ENCODE measurements around the gene GBF1. TPM values are rescaled to one million over a fixed set of nuclear protein-coding genes. Genes with fewer than 3 reads are reported as not detected.

Gene GBF1
- total RNA-seq, 2 donors from 2014 or later = 53.1 to 59.1 TPM

- Histone ChIP-seq H3K4me3 (no peak overlapping the region), H3K27ac (no peak overlapping the region), H3K36me3 (no peaks in the 10 kb centered on the region), H3K27me3 (replicated peaks; ENCODE audit: insufficient read depth) (no peaks in the 10 kb centered on the region), H3K9me3 (no peaks in the 10 kb centered on the region), H3K4me1 (replicated peaks) (peaks cover 4% of the 10 kb centered on the region)
- WGBS = 90% methylated on average over 8 of the region's 8 CpGs
- intact Hi-C loops (cut with DNase I) = no loop called here
- TF ChIP-seq POLR2AphosphoS5 (IDR thresholded peaks at IDR 0.05) (no peak), POLR2A (IDR thresholded peaks at IDR 0.05) (no peak), CTCF (IDR thresholded peaks at IDR 0.05) (no peak)
- DNase-seq (ENCODE audit: low spot score) = no peak
These were observed 184.1 kb downstream of the GBF1 start for GRCh38 chr10:102429468-102429867.

- no peaks in the 10 kb centered on the region for H3K27me3 ChIP-seq (replicated peaks; ENCODE audit: insufficient read depth)
- 18% methylated on average over 4 of the region's 4 CpGs for WGBS
- peak overlapping the region; percentile 71 to 79 for H3K27ac ChIP-seq
- H3K36me3 ChIP-seq = no peaks in the 10 kb centered on the region
- DNase-seq (ENCODE audit: low spot score) = no peak
- H3K4me3 ChIP-seq = peak overlapping the region; percentile 75 to 89
- no peaks in the 10 kb centered on the region for H3K9me3 ChIP-seq
- peaks cover 4% of the 10 kb centered on the region for H3K4me1 ChIP-seq (replicated peaks)
- no peak for TF ChIP-seq POLR2A (IDR thresholded peaks at IDR 0.05)
- no peak for TF ChIP-seq POLR2AphosphoS5 (IDR thresholded peaks at IDR 0.05)
- TF ChIP-seq CTCF (IDR thresholded peaks at IDR 0.05) = no peak
- intact Hi-C loops (cut with DNase I) = no loop called here
These were observed 186.3 kb downstream of the GBF1 start for GRCh38 chr10:102431452-102432124.

Other genes starting within 250 kb of the GBF1 start
- gene ARMH3, start 189.4 kb upstream of the GBF1 start, total RNA-seq = 10 to 100 TPM; 15.1 to 20.5 TPM
- gene HPS6, start 180.2 kb upstream of the GBF1 start, total RNA-seq = 10 to 100 TPM; 26.1 to 35.9 TPM
- gene LDB1, start 125.2 kb upstream of the GBF1 start, total RNA-seq = 10 to 100 TPM; 55.0 to 91.5 TPM
- 10 to 100 TPM; 19.8 to 24.4 TPM for gene PPRC1, start 112.5 kb upstream of the GBF1 start, total RNA-seq
- 10 to 100 TPM; 50.3 to 67.9 TPM for gene NOLC1, start 93.1 kb upstream of the GBF1 start, total RNA-seq
- gene ELOVL3, start 19.2 kb upstream of the GBF1 start, total RNA-seq = 1 to 10 TPM in 1 of 2 donors, not detected in 1; 4.4 TPM
- gene PITX3, start 4.0 kb upstream of the GBF1 start, total RNA-seq = not detected
- 10 to 100 TPM; 22.5 to 40.4 TPM for gene NFKB2, start 150.2 kb downstream of the GBF1 start, total RNA-seq
- gene PSD, start 173.3 kb downstream of the GBF1 start, total RNA-seq = 10 to 100 TPM in 1 of 2 donors, 1 to 10 TPM in 1; 1.0 to 10.9 TPM
- 10 to 100 TPM; 22.2 to 36.3 TPM for gene FBXL15, start 175.3 kb downstream of the GBF1 start, total RNA-seq
- 10 to 100 TPM; 70.2 to 81.7 TPM for gene CUEDC2, start 187.0 kb downstream of the GBF1 start, total RNA-seq
- gene C10orf95, start 206.0 kb downstream of the GBF1 start, total RNA-seq = 1 to 10 TPM in 1 of 2 donors, under 1 TPM in 1; 0.85 to 3.7 TPM